ENCODE measurements around the gene GNAS-AS1.

GNAS-AS1 gene

GRCh38 chr20:58802061-58802460, 48.6 kb downstream of the GNAS-AS1 start:
- no peak for DNase-seq

- no peak for DNase-seq
These were observed 50.4 kb downstream of the GNAS-AS1 start for GRCh38 chr20:58800134-58800871.

- DNase-seq = no peak
These were observed 53.0 kb downstream of the GNAS-AS1 start for GRCh38 chr20:58797371-58798338.

GRCh38 chr20:58795923-58796245, 54.8 kb downstream of the GNAS-AS1 start:
- no peak for DNase-seq

- no peak for DNase-seq
These were observed 55.4 kb downstream of the GNAS-AS1 start for GRCh38 chr20:58795181-58795922.

GRCh38 chr20:58794510-58795180, 56.1 kb downstream of the GNAS-AS1 start:
- DNase-seq = no peak

GRCh38 chr20:58793512-58794420, 56.9 kb downstream of the GNAS-AS1 start:
- DNase-seq = no peak

- DNase-seq = no peak
These were observed 58.3 kb downstream of the GNAS-AS1 start for GRCh38 chr20:58792426-58792825.

GRCh38 chr20:58791286-58791685, 59.4 kb downstream of the GNAS-AS1 start:
- DNase-seq = no peak

GRCh38 chr20:58790454-58790853, 60.2 kb downstream of the GNAS-AS1 start:
- no peak for DNase-seq

- DNase-seq = no peak
These were observed 61.7 kb downstream of the GNAS-AS1 start for GRCh38 chr20:58788896-58789544.

- no peak for DNase-seq
These were observed 63.3 kb downstream of the GNAS-AS1 start for GRCh38 chr20:58787211-58788005.

- no peak for DNase-seq
These were observed 66.2 kb downstream of the GNAS-AS1 start for GRCh38 chr20:58784321-58785074.

GRCh38 chr20:58783511-58784011, 67.1 kb downstream of the GNAS-AS1 start:
- no peak for DNase-seq

- no peak for DNase-seq
These were observed 69.6 kb downstream of the GNAS-AS1 start for GRCh38 chr20:58781138-58781537.

- DNase-seq = no peak
These were observed 71.9 kb downstream of the GNAS-AS1 start for GRCh38 chr20:58778760-58779159.

- no peak for DNase-seq
These were observed 73.0 kb downstream of the GNAS-AS1 start for GRCh38 chr20:58777657-58778056.

- no peak for DNase-seq
These were observed 74.6 kb downstream of the GNAS-AS1 start for GRCh38 chr20:58776109-58776508.

GRCh38 chr20:58775371-58775770, 75.3 kb downstream of the GNAS-AS1 start:
- DNase-seq = no peak

All from stimulated activated CD4-positive, alpha-beta T cell treated with anti-CD3 and anti-CD28 coated beads, Interleukin-12 subunit alpha, Interleukin-12 subunit beta, amount 100 ng/mL, for 4 hours (primary cell).